Colon (tissue), 2 donors: ENCODE results near the gene ABHD17C.
A peak's percentile ranks its signal among the peaks of the same experiment; 100 is the strongest.
"Not testable (repeated sequence)": the region's sequence is repeated elsewhere in the genome, so short reads cannot be mapped to it uniquely, and the experiment has no call there.

Experiments
- FAIRE-seq: peaks from 2 replicates; lab custom pipeline; 2012; peaks lifted over from hg19 to GRCh38; lab: Jason Lieb, UNC
- donor health status: control.
- donor health status: control.

The ABHD17C gene

DNA sequence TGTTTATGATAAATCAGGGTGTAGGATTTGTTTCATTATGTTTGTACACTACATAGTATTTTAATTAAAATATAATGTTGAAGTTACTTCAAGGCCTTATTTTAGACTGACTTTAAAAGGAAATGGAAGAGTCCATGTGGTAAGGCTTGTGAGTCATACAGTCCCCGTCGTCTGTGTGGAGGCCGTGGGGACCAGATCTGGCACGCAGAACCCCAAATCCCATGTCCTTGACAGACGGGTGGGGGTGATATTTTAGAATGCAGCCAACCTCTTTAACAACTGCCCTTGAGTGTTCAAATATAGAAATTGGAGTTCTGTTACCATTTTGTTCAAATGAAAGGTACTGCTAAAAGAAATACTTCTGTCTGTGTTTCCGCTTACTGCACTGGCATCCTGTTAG lies 35.8 kb downstream of the ABHD17C start:
- FAIRE-seq = no peak

GRCh38 chr15:80732167-80732566 lies 37.1 kb downstream of the ABHD17C start:
- FAIRE-seq = no peak

GRCh38 chr15:80732818-80733217 lies 37.7 kb downstream of the ABHD17C start:
- no peak for FAIRE-seq

GRCh38 chr15:80733460-80733859 lies 38.4 kb downstream of the ABHD17C start:
- FAIRE-seq = no peak

- FAIRE-seq = no peak
These were observed 40.2 kb downstream of the ABHD17C start for GRCh38 chr15:80735344-80735743.

- FAIRE-seq = no peak
These were observed 41.5 kb downstream of the ABHD17C start for GRCh38 chr15:80736560-80736959.

- FAIRE-seq = no peak
These were observed 44.8 kb downstream of the ABHD17C start for GRCh38 chr15:80739919-80740318.

GRCh38 chr15:80742081-80742480 lies 47.0 kb downstream of the ABHD17C start:
- no peak for FAIRE-seq

DNA sequence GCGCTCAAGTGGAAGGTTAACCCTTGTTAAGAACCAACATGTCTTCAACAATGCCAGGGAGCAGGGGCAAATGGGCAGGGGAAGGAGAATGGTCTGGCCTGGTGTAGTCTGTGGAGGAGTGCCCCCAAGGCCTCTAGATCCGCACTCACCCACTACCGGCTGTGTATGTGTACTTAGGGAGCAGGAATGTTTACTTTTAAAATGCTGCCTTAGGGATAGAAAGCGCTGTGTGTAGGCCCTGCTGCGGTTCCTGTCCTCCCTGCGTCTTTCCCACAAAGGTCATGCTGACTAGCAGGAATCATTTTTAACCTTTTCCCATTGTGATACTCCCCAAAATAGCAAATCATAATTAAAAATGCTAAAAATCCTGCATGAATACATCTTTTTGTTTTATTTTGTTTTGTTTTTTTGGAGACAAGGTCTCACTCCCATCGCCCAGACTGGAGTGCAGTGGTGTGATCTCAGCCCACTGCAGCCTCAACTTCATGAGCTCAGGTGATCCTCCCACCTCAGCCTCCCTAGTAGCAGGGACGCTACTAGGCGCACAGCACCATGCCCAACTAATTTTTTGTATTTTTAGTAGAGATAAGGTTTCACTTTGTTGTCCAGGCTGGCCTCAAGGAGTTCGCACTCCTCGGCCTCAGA lies 48.2 kb downstream of the ABHD17C start:
- no peak for FAIRE-seq

DNA sequence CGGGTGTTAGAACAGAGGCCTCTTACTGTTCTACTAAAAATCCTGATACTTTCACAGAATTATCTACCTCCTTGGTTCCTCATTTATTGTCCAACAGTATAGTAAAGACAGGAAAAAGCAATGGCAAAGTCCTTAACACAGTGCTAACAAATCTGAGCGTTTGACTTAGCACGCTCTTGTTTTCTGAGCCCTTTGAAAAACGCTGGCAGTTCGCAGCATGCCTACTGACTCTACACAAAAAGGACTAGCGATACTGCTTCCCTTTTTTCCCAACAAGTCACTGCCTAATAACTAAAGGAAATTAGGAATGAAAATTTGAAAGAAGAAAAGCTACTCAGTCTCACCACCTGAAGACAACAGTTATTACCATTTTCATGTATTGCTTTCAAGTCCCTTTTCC lies 49.3 kb downstream of the ABHD17C start:
- FAIRE-seq = no peak

GRCh38 chr15:80744826-80745225 lies 49.7 kb downstream of the ABHD17C start:
- FAIRE-seq = no peak

DNA sequence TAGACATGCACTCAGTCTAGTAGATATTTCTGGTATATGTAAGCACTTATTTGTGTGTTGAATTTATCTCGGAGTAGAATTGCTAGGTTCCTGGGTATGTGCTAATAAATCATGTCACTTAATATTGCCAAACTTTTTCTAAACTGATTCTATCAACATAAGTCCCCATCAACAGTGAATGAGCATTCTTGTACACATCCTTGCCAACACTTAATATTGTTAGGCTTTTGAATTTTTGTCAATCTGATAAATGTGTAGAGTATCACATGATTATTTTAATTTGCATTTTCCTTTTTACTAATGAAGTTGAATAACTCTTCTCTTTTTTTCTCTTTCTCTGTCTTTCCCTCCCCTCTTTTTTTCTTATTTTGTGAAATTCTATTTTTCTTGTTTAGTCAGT lies 50.8 kb downstream of the ABHD17C start:
- FAIRE-seq = peak; percentile 24

- no peak for FAIRE-seq
These were observed 52.4 kb downstream of the ABHD17C start for GRCh38 chr15:80747317-80748053.

GRCh38 chr15:80749589-80749988 lies 54.5 kb downstream of the ABHD17C start:
- no peak for FAIRE-seq

DNA sequence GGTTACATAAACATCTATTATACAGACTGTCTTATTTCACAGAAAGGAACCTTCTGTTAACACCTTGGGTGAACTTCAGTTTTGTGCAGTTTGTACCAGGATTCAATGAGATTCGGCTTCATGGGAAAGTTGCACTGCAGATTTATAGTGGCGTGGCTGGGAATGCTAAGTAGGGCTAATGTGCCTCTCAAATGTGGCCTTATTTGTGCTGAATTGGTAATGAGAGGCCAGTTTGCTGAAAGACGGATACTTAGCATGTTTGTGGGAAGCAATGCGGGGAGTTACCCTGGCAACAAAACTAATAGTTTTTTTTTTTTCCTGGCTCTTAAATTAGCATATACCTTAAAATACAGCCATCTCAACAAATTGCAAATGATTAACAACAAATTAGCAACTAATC lies 55.5 kb downstream of the ABHD17C start:
- FAIRE-seq = no peak

- FAIRE-seq = no peak
These were observed 57.1 kb downstream of the ABHD17C start for GRCh38 chr15:80752204-80752603.

- FAIRE-seq = no peak
These were observed 58.1 kb downstream of the ABHD17C start for GRCh38 chr15:80753161-80753560.

- FAIRE-seq = no peak
These were observed 58.9 kb downstream of the ABHD17C start for GRCh38 chr15:80754014-80754413.

DNA sequence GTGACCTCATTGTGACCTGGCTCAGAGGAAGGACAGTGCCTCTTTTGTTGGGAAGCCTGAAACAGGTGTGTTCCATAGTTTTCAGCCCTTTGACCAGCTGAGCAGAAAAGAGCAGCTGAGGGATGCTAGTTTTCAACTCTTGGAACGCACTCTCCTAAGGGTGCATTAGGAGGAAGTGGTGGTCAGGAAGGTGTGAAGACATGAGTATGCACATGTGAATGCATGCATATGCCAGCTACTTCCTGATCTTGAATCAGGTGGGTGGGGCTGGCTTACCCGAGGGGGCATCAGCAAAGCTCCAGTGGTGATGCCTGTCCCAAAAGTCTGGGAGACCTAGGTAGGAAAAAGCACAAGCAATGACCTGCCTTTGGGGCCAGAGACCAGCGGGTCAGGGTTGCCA lies 60.8 kb downstream of the ABHD17C start:
- no peak for FAIRE-seq

DNA sequence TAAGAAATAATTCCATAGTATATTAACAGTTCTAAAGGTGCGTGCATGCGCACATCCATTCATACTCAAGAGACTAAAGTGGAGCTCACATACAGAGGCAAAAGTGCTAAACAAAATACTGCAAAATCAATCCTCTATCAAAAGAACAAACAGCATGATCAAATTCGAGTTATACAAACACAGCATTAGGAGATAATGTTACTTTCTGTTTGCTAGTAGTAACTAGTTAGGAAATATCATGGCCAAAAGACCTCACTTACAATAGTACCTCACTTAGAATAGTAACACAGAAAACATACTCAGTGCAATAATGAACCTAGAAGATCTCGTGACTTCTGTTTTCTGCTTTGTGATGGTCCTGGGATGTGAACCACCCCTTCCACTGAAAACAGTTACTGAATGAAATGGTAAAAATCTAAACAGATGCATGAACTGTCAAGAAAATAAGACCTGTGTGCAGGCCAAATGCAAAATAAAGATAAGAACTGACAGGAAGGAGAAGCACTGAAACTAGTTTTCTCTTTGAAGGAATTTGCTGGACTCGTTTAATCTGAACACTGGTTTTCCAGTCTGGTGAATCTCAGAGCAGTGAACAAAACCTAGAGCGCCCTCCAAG lies 63.1 kb downstream of the ABHD17C start:
- no peak for FAIRE-seq

DNA sequence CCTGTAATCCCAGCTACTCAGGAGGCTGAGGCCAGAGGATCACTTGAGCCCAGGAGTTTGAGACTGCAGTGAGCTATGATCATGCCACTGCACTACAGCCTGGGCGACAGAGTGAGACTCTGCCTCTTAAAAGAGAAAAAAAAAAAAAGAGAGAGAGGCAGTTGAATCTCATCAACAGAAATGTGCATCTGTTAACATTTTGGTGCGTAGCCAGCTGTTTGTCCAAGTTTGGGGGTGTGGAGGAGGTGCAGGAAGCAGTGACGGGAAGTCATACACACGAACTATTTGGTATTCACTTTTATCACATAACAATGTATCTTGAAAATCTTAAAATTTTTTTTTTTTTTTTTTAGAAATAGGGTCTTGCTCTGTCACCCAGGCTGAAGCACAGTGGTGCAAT lies 65.8 kb downstream of the ABHD17C start:
- FAIRE-seq = no peak

DNA sequence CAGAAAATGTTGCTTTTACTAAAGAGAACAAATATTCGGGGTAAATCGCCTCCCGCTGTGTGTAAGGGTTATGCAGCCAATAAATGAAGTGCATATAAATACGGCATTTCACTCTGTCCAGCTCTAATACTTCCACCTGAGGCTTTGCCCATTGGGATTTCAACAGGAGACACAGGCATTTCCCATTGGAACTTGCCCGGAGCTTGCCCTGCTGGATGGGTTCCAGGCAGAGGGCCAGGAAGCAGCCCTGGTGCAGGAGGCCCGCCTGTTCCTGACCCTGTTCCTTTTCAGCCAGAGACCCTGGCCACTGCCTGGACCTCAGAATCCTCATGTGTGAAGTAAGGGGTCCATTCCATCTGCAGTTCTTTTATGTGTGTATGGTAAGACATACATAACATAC lies 66.6 kb downstream of the ABHD17C start:
- no peak for FAIRE-seq

- FAIRE-seq = not testable (repeated sequence)
These were observed 68.1 kb downstream of the ABHD17C start for GRCh38 chr15:80763235-80763634.

GRCh38 chr15:80764535-80764934 lies 69.4 kb downstream of the ABHD17C start:
- FAIRE-seq = no peak
